Fibroblast of lung (primary cell): ENCODE measurements around the gene ZNF831.

Experiments used
- EZH2 ChIP-seq: IDR thresholded peaks from 2 replicates; pipeline ENCODE4 v1.5.1; 2012; ENCODE audit warnings: low read length, control low read depth, mild to moderate bottlenecking; ENCODE audit errors: missing control alignments
- TF ChIP-seq, protein P1 (sequence below), 2 donors: IDR thresholded peaks in 1 of 2; conservative IDR thresholded peaks in 1 of 2; 1 replicate in 1 of 2; 2 replicates in 1 of 2; pipeline ENCODE4 v1.5.1; 2011 to 2012; ENCODE audit warnings: low read length in 2 of 2, control low read depth in 1 of 2, inconsistent platforms in 1 of 2, low read depth in 1 of 2, mild to moderate bottlenecking in 1 of 2

DNA sequence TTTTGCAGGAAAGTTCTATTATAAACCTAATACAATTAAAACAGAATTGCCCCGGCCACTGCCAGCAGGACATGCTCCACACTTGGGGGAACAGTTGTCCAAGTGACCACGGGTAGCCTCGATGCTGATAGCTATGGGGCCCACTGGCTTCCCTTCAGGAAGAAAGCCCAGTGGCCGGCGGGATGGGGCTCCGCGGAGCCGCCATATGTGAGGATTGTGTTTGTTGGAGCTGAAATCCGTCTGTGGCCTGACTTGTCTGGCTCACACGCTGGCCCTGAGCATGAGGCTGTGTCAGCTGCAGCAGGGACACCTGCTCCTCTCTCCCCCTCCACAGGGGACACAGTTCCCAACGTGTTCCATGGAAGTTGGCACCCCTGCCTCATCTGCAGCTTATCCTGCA, 46.6 kb downstream of the ZNF831 start:
- TF ChIP-seq, protein P1, sequence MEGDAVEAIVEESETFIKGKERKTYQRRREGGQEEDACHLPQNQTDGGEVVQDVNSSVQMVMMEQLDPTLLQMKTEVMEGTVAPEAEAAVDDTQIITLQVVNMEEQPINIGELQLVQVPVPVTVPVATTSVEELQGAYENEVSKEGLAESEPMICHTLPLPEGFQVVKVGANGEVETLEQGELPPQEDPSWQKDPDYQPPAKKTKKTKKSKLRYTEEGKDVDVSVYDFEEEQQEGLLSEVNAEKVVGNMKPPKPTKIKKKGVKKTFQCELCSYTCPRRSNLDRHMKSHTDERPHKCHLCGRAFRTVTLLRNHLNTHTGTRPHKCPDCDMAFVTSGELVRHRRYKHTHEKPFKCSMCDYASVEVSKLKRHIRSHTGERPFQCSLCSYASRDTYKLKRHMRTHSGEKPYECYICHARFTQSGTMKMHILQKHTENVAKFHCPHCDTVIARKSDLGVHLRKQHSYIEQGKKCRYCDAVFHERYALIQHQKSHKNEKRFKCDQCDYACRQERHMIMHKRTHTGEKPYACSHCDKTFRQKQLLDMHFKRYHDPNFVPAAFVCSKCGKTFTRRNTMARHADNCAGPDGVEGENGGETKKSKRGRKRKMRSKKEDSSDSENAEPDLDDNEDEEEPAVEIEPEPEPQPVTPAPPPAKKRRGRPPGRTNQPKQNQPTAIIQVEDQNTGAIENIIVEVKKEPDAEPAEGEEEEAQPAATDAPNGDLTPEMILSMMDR (conservative IDR thresholded peaks at IDR 0.05 in 1 of 2, IDR thresholded peaks at IDR 0.05 in 1 of 2; ENCODE audit: low read depth in 1 of 2, low read length in 2 of 2): no peak
- no peak for TF ChIP-seq EZH2
